Panc1 (cell line): ENCODE data around the gene PSRC1. TPM values are rescaled to one million over a fixed set of nuclear protein-coding genes. Genes with fewer than 3 reads are reported as not detected.

ENCODE experiments used
- ATAC-seq: fragments of 200-7000 bp; cut with Tn5 transposase; 2 replicates; pipeline ENCODE4 v1.9.1; 2020; ENCODE audit warnings: mild to moderate bottlenecking, moderate library complexity
- BruUV-seq: library from RNA; stranded (reverse); fragments of 400-500 nt; replicated peaks from 2 replicates; lab custom pipeline; 2021; lab: Mats Ljungman, UMichigan
- CTCF ChIA-PET: fragments of 300-600 bp; sonication (Branson Sonifier 250); formaldehyde crosslinking; loops from one replicate; lab custom pipeline; 2022; ENCODE audit warnings: antibody characterized with exemption; lab: Charles Lee
- POLR2A ChIA-PET: fragments of 300-600 bp; sonication (Branson Sonifier 250); formaldehyde crosslinking; loops from one replicate; lab custom pipeline; 2022; ENCODE audit warnings: antibody characterized with exemption; lab: Charles Lee
- DNase-seq: peaks from one replicate; pipeline ENCODE4 v3.0.0-alpha.2; 2010; ENCODE audit warnings: low read depth, low spot score
- H3K27ac ChIP-seq: 2 replicates; pipeline ENCODE4 v1.5.1; 2011; ENCODE audit warnings: mild to moderate bottlenecking, low read length, inconsistent platforms
- H3K27me3 ChIP-seq: fragments of 200-500 bp; sonication (Bioruptor generic); 2 replicates; pipeline ENCODE4 v1.6.0; 2014; ENCODE audit warnings: low read length, inconsistent platforms; ENCODE audit not compliant: control insufficient read depth, insufficient read depth
- H3K36me3 ChIP-seq: fragments of 200-500 bp; sonication (Bioruptor generic); 2 replicates; pipeline ENCODE4 v1.5.1; 2014; ENCODE audit warnings: inconsistent platforms, mild to moderate bottlenecking, low read length, moderate library complexity; ENCODE audit not compliant: control insufficient read depth, insufficient read depth
- H3K4me1 ChIP-seq: 2 replicates; pipeline ENCODE4 v1.5.1; 2011; ENCODE audit warnings: inconsistent platforms, mild to moderate bottlenecking, low read length, moderate library complexity; ENCODE audit not compliant: control insufficient read depth, insufficient read depth
- H3K4me3 ChIP-seq, 2 experiments: 2 replicates each; pipeline ENCODE4 v1.5.1; 2011 to 2012; ENCODE audit warnings: low read depth in 2 of 2, low read length in 2 of 2, mild to moderate bottlenecking in 2 of 2, inconsistent platforms in 1 of 2, moderate library complexity in 1 of 2
- H3K9me3 ChIP-seq: fragments of 200-500 bp; sonication (Bioruptor generic); 2 replicates; pipeline ENCODE4 v1.5.1; 2014; ENCODE audit warnings: low read depth, mild to moderate bottlenecking, inconsistent platforms, low read length, moderate library complexity; ENCODE audit not compliant: control insufficient read depth, insufficient read depth
- CTCF ChIP-seq: fragments of 450-650 bp; IDR thresholded peaks from 2 replicates; pipeline ENCODE4 v1.5.1; 2017; ENCODE audit warnings: mild to moderate bottlenecking
- POLR2AphosphoS5 ChIP-seq: IDR thresholded peaks from 2 replicates; pipeline ENCODE4 v1.6.1; 2012; ENCODE audit warnings: mild to moderate bottlenecking, low read depth, low read length, moderate library complexity
- REST ChIP-seq, 2 experiments: IDR thresholded peaks; 2 replicates each; pipeline ENCODE4 v1.6.1; 2011 to 2012; ENCODE audit warnings: low read depth in 2 of 2, control low read depth in 1 of 2, low read length in 1 of 2, mild to moderate bottlenecking in 1 of 2, moderate library complexity in 1 of 2; ENCODE audit not compliant: insufficient read depth in 1 of 2
- SIN3A ChIP-seq: IDR thresholded peaks from 2 replicates; pipeline ENCODE4 v1.6.1; 2012; ENCODE audit warnings: low read depth, mild to moderate bottlenecking, low read length, moderate library complexity, borderline replicate concordance; ENCODE audit not compliant: insufficient read depth
- TCF7L2 ChIP-seq: IDR thresholded peaks from 2 replicates; pipeline ENCODE4 v1.6.1; 2011; ENCODE audit warnings: mild to moderate bottlenecking, low read depth, low read length, inconsistent platforms
- in situ Hi-C: cut with HindIII; loops from 2 replicates; pipeline ENCODE4 v1.10.0; 2016; ENCODE audit warnings: low sequenced_read_pairs, low pct_unique_long_range_greater_than_20kb
- intact Hi-C: fragments of 100-400 bp; cut with micrococcal nuclease; formaldehyde crosslinking; loops from one replicate; pipeline ENCODE4 v1.10.0; 2022; ENCODE audit not compliant: unreplicated experiment
- total RNA-seq: library from RNA; stranded (reverse); gene quantifications from one replicate; pipeline ENCODE4 v1.2.1, GENCODE V29; 2021; ENCODE audit not compliant: unreplicated experiment

PSRC1 gene
- total RNA-seq, 1 experiment from 2014 or later: 40.6 TPM

DNA sequence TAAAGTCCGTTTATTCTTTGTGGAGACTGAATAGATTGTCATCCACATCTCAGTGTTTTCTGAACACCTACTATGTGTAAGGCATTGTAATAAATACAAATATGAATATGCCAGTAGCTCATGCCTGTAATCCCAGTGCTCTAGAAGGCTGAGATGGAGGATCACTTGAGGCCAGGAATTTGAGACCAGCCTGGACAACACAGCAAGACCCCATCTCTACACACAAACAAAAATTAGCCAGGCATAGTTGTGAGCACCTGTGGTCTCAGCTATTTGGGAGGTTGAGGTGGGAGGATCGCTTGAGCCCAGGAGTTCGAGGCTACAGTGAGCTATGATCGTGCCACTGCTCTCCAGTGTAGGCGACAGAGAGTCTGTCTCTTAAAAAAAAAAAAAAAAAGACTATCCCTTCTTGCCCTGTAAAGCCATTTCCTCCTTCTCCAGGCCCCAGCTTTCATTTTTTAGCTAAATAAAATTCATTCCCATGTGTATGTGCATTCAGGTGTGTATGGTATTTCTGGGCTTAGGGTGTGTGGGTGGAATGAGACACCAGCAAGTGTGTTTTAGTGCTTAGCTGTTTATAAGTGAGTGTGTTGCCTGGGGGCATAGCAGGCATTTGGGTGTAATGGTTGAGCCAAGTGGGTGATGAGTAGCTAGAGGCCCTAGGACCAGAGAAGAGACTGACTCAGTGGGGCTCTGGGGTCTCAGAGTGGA is 25.8 kb downstream of the PSRC1 start:
- intact Hi-C loops (no loop called here), in situ Hi-C loops (no loop called here)
- Histone ChIP-seq H3K4me1 (peaks cover 8% of the 10 kb centered on the region), H3K4me3 (no peak overlapping the region), H3K27ac (no peak overlapping the region), H3K36me3 (no peaks in the 10 kb centered on the region), H3K9me3 (no peaks in the 10 kb centered on the region), H3K27me3 (no peaks in the 10 kb centered on the region)
- POLR2A ChIA-PET: no interaction called here
- CTCF ChIA-PET: interaction anchor here (0.6 to 0.7 kb wide), 2 partner anchors 14 to 69 kb away, joined by 4 read pairs; no protein-coding TSS in a partner anchor
- no peak for ATAC-seq
- no TSS peak for BruUV-seq
- no peak for DNase-seq
- TF ChIP-seq CTCF (no peak), POLR2AphosphoS5 (no peak), REST (IDR thresholded peaks at IDR 0.05; ENCODE audit: insufficient read depth in 1 of 2, low read depth in 2 of 2, low read length in 1 of 2) (no peak), SIN3A (no peak), TCF7L2 (no peak)

GRCh38 chr1:109256085-109256484 is 26.9 kb downstream of the PSRC1 start:
- Histone ChIP-seq H3K4me1 (peaks cover 8% of the 10 kb centered on the region), H3K27ac (no peak overlapping the region), H3K4me3 (no peak overlapping the region), H3K36me3 (no peaks in the 10 kb centered on the region), H3K9me3 (no peaks in the 10 kb centered on the region), H3K27me3 (no peaks in the 10 kb centered on the region)
- intact Hi-C loops (no loop called here), in situ Hi-C loops (no loop called here)
- no peak for ATAC-seq
- ChIA-PET POLR2A (no interaction called here), CTCF (no interaction called here)
- TF ChIP-seq SIN3A: no peak
- no peak for TF ChIP-seq POLR2AphosphoS5
- TF ChIP-seq REST (IDR thresholded peaks at IDR 0.05; ENCODE audit: insufficient read depth in 1 of 2, low read depth in 2 of 2, low read length in 1 of 2): no peak
- TF ChIP-seq CTCF: no peak
- no peak for TF ChIP-seq TCF7L2
- DNase-seq: no peak
- no TSS peak for BruUV-seq
